Measurements from ENCODE around the gene PJA1.

Gene PJA1

DNA sequence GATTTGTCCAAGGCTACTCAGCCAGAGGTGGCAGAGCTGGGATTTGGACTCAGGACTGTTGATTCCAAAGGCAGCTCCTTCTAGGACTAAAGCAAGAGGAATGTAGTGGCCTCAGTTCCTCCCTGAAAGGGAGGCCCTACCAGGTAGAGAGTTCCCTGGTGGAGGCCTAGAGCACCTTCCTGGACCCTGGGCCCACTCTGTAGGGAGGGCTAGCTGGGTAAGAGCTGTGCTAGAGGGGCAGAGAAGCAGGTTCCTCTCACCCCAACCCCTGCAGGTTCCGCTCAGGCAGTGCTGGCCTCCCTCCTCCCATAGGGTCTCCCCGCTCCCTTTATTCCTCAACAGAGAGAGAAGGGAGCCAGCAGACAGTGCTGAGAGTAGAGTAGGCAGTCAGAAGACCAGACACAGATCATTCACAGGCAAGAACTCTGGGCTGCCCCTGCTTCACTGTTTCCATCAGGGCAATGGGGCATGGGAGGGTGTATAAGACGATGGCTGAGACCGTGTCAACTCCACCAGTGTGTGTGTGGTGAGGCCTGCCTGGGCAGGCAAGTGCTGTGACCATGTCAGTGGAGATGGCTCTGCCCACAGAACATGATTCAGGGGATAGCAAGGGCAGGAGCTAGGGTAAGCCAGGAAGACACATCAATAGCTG lies 12.4 kb upstream of the PJA1 start:
- Histone ChIP-seq H3K4me1 (ENCODE audit: insufficient read depth, low read length, poor library complexity, severe bottlenecking) (no peaks in the 10 kb centered on the region), H3K9me3 (ENCODE audit: insufficient read depth, low read depth, low read length) (no peaks in the 10 kb centered on the region), H3K36me3 (ENCODE audit: insufficient read depth, low read length) (no peaks in the 10 kb centered on the region), H3K27me3 (ENCODE audit: insufficient read depth, low read length, poor library complexity, severe bottlenecking) (no peaks in the 10 kb centered on the region), H4K20me1 (ENCODE audit: insufficient read depth, low read length, poor library complexity, severe bottlenecking) (no peaks in the 10 kb centered on the region), H3F3A (ENCODE audit: low read depth) (no peaks in the 10 kb centered on the region), H3K4me2 (ENCODE audit: low read depth, low read length, poor library complexity, severe bottlenecking) (no peak overlapping the region), H3K4me3 (ENCODE audit: low read length, poor library complexity, severe bottlenecking) (no peak overlapping the region), H3K79me2 (ENCODE audit: insufficient read depth, low read length) (no peaks in the 10 kb centered on the region), H2AFZ (ENCODE audit: low read length) (no peak overlapping the region), H3K9ac (ENCODE audit: low read depth, low read length, poor library complexity, severe bottlenecking) (no peak overlapping the region), H3K9me2 (replicated peaks; ENCODE audit: low read depth, low read length) (no peaks in the 10 kb centered on the region)
- TF ChIP-seq, protein P1, sequence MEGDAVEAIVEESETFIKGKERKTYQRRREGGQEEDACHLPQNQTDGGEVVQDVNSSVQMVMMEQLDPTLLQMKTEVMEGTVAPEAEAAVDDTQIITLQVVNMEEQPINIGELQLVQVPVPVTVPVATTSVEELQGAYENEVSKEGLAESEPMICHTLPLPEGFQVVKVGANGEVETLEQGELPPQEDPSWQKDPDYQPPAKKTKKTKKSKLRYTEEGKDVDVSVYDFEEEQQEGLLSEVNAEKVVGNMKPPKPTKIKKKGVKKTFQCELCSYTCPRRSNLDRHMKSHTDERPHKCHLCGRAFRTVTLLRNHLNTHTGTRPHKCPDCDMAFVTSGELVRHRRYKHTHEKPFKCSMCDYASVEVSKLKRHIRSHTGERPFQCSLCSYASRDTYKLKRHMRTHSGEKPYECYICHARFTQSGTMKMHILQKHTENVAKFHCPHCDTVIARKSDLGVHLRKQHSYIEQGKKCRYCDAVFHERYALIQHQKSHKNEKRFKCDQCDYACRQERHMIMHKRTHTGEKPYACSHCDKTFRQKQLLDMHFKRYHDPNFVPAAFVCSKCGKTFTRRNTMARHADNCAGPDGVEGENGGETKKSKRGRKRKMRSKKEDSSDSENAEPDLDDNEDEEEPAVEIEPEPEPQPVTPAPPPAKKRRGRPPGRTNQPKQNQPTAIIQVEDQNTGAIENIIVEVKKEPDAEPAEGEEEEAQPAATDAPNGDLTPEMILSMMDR (conservative IDR thresholded peaks at IDR 0.05; ENCODE audit: low read length): no peak
- no peak for TF ChIP-seq EZH2phosphoT487 (IDR thresholded peaks at IDR 0.05; ENCODE audit: borderline replicate concordance)

DNA sequence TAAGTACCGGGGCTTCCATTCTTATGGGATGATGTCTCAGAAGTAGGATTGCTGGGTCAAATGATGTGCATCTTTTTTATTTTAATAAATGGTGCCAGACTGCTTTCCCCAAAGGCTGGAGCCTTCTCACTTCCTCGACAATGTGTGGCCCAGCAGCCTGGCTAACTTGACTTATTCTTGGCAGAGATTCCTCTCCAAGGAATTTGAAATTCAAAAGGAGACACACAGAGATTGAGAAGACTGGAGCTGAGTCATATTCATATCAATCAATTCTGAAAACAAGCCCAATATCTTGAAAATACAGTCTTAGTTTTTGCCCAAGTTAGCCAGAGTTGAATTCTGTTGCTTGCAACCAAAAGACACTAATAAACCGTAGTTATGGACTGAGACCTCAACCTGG lies 10.8 kb upstream of the PJA1 start:
- no peaks in the 10 kb centered on the region for H3K36me3 ChIP-seq (ENCODE audit: insufficient read depth, low read length)
- no peak for TF ChIP-seq EZH2phosphoT487 (IDR thresholded peaks at IDR 0.05; ENCODE audit: borderline replicate concordance)
- TF ChIP-seq, protein P1 (conservative IDR thresholded peaks at IDR 0.05; ENCODE audit: low read length): no peak
- H3K4me3 ChIP-seq (ENCODE audit: low read length, poor library complexity, severe bottlenecking): no peak overlapping the region
- H3K9me3 ChIP-seq (ENCODE audit: insufficient read depth, low read depth, low read length): no peaks in the 10 kb centered on the region
- no peaks in the 10 kb centered on the region for H3K27me3 ChIP-seq (ENCODE audit: insufficient read depth, low read length, poor library complexity, severe bottlenecking)
- no peaks in the 10 kb centered on the region for H3K4me1 ChIP-seq (ENCODE audit: insufficient read depth, low read length, poor library complexity, severe bottlenecking)
- H2AFZ ChIP-seq (ENCODE audit: low read length): no peak overlapping the region
- H3K9ac ChIP-seq (ENCODE audit: low read depth, low read length, poor library complexity, severe bottlenecking): no peak overlapping the region
- no peaks in the 10 kb centered on the region for H3K9me2 ChIP-seq (replicated peaks; ENCODE audit: low read depth, low read length)
- H4K20me1 ChIP-seq (ENCODE audit: insufficient read depth, low read length, poor library complexity, severe bottlenecking): no peaks in the 10 kb centered on the region
- no peak overlapping the region for H3K4me2 ChIP-seq (ENCODE audit: low read depth, low read length, poor library complexity, severe bottlenecking)
- no peaks in the 10 kb centered on the region for H3F3A ChIP-seq (ENCODE audit: low read depth)
- no peaks in the 10 kb centered on the region for H3K79me2 ChIP-seq (ENCODE audit: insufficient read depth, low read length)

DNA sequence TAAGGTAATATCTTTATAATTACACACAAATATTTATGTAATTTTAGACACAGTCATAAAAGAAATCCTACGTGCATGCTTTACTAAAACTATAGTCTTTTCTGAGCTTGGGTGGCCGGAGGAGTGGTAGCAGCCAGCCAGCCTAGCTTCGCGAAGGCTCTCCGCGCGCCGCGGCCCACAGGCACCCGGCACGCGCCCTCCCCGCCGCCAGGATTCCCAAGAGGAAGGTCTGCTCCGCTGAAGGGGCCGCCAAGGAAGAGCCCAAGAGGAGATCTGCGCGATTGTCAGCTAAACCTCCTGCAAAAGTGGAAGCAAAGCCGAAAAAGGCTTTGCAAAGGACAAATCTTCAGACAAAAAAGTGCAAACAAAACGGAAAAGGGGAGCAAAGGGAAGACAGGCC lies 8.7 kb upstream of the PJA1 start:
- no peaks in the 10 kb centered on the region for H3K9me3 ChIP-seq (ENCODE audit: insufficient read depth, low read depth, low read length)
- H3F3A ChIP-seq (ENCODE audit: low read depth): no peaks in the 10 kb centered on the region
- no peak overlapping the region for H2AFZ ChIP-seq (ENCODE audit: low read length)
- no peaks in the 10 kb centered on the region for H3K36me3 ChIP-seq (ENCODE audit: insufficient read depth, low read length)
- no peak overlapping the region for H3K9ac ChIP-seq (ENCODE audit: low read depth, low read length, poor library complexity, severe bottlenecking)
- H4K20me1 ChIP-seq (ENCODE audit: insufficient read depth, low read length, poor library complexity, severe bottlenecking): no peaks in the 10 kb centered on the region
- H3K27me3 ChIP-seq (ENCODE audit: insufficient read depth, low read length, poor library complexity, severe bottlenecking): no peaks in the 10 kb centered on the region
- H3K4me1 ChIP-seq (ENCODE audit: insufficient read depth, low read length, poor library complexity, severe bottlenecking): no peaks in the 10 kb centered on the region
- H3K4me3 ChIP-seq (ENCODE audit: low read length, poor library complexity, severe bottlenecking): no peak overlapping the region
- TF ChIP-seq EZH2phosphoT487 (IDR thresholded peaks at IDR 0.05; ENCODE audit: borderline replicate concordance): no peak
- TF ChIP-seq, protein P1 (conservative IDR thresholded peaks at IDR 0.05; ENCODE audit: low read length): no peak
- no peaks in the 10 kb centered on the region for H3K9me2 ChIP-seq (replicated peaks; ENCODE audit: low read depth, low read length)
- H3K4me2 ChIP-seq (ENCODE audit: low read depth, low read length, poor library complexity, severe bottlenecking): no peak overlapping the region
- H3K79me2 ChIP-seq (ENCODE audit: insufficient read depth, low read length): no peaks in the 10 kb centered on the region

All from Loucy (cell line).